ENCODE measurements around the gene PIK3R6.

GRCh38 chr17:8843344-8843743 lies 24.1 kb downstream of the PIK3R6 start:
- TF ChIP-seq CTCF (IDR thresholded peaks at IDR 0.05) (no peak), POLR2AphosphoS5 (IDR thresholded peaks at IDR 0.05) (no peak)

Data from gastroesophageal sphincter (tissue), 3 donors.